Renal cortical epithelial cell (primary cell): ENCODE measurements around the gene SULT1B1. TPM values are rescaled to one million over a fixed set of nuclear protein-coding genes. Genes with fewer than 3 reads are reported as not detected.
"Not testable (repeated sequence)": the region's sequence is repeated elsewhere in the genome, so short reads cannot be mapped to it uniquely, and the experiment has no call there.

Experiments used
- DNase-seq: peaks from one replicate; pipeline ENCODE4 v3.0.0-alpha.2; 2011; ENCODE audit warnings: low read depth
- total RNA-seq: library from RNA; depleted of rRNA; stranded (reverse); fragments of >200 nt; gene quantifications from 2 replicates; pipeline ENCODE4 v1.2.3, GENCODE V29; 2014

The SULT1B1 gene
- total RNA-seq: not detected in 2 replicates

DNA sequence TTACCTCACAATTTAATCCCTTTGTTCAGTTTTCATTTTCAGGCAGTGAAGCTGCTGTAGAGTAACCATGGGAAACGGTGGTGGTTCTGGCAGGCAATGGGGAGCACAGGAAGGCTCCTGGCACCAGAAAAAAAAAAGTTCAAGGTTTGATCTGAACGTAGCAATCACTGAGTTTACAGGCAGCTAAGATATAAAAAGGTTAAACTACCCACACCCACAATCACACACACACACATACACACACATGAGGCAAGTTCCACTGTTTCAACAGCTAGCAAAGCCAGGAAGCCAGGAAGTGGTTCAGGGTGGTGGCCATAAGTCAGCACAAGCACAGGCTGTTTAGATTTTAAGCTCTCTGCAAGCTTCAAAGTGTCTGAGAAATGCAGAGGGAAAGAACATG lies at the start of gene SULT1B1:
Gene SULT1B1, minus strand, starts transcription at position 166 of the 400 bp plus-strand sequence. CDS start 5,403 bp downstream, outside the sequence.
- peak; percentile 54 for DNase-seq

DNA sequence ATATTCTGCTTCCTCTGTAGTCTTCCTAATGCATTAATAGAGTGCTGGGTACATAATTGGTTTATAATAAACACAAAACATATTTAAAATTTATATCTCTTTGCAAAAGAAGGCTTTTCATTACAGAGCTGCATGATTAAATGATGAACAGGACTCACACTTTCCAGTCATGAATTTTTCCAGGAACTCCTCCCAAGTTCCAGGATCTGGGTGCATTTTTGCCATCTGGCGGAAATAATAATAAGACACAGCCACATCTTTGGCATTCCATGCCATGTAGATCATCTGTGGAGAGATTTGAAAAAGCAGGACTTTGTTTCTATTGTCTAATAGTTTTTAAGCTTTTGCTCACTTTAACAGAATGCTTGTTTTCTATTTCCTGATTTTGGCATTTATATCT lies 40.2 kb upstream of the SULT1B1 start:
- DNase-seq: no peak

DNA sequence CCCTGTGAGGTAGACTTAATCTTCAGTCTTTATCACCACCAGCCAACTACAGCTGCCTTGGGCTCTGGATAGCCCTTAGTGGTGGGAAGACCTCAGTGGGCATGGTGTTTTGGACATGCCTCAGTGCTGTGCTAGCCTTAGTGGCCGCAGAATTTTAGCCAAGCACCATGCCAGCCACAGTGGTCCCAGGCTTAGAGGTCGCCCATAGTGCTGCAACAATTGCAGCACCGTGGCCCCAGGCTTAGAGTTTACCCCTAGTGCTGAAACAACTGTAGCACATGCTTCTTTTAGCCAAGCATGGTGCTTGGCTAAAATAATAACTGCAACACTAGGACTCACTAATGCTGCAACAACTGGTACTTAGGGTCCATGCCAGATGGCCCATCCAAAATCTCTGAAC lies 38.9 kb upstream of the SULT1B1 start:
- DNase-seq: no peak

DNA sequence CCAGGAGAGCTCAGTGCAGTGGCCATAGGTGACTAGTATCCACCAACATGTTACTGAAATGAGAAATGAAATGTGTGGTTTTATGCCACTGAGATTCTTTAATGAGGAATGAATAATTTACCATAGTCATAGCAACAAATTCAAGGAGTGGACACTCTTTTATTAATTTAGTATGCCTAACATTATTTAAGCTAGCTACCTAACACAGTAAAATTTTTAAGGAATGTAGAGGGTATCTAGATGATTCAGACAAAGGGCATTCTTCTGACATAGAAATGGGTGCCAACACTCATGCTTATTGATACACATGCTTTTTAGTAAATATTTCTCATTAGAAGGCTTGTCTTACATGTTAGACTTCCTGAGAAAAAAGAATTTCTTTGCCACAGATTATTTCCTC lies 33.3 kb upstream of the SULT1B1 start:
- DNase-seq: no peak

DNA sequence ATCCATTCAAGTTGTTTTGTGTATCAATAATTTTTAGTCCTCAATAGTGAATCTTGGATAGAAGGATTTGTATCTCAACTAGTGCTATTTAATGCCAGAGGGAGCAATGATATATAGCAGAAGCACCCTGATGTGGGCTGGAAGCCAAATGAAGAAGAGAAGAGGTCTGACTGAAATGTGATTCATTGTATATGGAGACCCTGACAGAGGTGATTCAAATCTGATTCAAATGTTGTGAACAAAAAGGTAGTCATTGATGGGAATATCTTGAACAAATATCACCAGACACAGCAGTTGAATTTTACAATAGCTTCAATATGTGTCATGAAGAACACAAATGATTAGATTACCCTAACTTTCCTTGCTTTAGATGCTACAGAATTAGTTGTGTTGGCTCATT lies 27.5 kb upstream of the SULT1B1 start:
- DNase-seq: no peak

DNA sequence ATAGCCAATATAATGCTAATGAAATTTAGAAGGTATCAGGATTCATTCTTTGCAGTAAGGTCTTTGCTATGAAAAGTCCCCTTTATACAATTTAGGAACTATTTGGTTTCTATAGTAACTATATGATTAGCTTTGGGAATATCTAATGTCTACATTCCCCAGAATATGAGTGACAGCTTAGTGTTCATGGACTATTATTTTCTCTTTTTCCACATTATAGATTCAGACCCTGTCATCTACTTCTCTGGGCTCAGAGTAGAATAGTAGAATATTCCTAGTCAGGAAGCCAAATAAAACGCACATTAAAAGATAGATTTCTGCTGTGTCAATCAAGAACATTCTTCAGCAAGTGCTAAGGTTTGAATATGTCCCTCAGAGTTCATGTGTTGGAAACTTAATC lies 26.1 kb upstream of the SULT1B1 start:
- DNase-seq: no peak

DNA sequence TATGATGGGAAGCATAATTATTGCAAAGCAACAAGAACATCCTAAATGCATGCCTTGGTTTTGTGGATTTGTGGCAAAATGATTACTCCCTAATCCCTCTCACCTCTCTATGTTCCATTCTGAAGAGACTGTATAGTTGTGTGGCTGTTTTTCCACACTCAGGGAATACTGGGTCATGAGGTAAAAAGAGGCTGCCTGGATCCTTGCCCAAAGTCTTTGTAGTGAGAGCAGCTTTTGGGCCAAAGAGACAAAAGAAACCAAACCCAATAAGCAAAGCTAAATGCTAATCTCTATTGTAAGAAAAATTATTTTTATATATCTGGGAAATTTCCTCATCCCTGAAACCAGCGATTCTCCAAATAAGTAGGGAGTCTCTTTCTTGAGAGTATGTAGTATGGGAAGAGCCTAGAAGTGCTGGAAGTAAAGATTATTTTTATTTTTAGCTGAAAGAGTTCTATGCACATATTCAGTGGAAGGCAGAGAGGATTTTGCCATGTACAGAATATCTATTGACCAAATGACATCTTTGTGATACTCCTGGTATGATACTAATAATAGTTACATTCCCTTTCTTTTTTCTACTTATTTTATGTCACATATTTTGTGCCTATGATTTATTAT lies 24.9 kb upstream of the SULT1B1 start:
- no peak for DNase-seq

DNA sequence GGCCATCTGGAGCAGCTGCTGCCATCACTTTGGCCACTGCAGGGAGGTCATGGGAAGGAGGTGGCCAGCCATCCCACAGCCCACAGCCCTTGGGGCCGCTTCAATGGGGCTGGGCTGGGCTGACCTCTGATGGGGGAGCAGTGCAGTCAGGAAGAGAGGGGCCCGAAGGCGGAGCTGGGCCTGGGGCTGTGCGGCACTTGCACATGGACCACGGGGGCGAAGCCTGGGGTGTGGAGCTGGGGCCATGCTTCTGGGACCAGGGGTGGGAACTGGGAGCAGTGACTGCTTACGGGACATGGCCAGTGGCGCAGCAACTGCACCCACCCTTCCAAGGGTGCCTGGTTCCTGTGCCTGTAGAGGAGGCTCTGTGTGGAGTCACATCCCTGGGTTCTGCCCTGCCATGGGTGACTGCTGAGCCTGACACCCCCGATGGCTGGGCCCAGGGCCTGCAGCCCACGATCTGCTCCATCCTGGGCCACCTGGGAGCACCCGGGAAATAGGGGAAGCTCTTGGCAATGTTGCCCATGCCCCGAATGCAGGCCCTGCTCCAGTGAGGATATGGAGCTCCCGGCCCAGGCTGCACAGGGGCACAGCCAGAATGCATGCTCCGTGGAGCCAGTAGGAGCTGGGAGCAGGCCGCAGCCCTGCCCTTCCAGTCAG lies 22.4 kb upstream of the SULT1B1 start:
- DNase-seq: no peak

DNA sequence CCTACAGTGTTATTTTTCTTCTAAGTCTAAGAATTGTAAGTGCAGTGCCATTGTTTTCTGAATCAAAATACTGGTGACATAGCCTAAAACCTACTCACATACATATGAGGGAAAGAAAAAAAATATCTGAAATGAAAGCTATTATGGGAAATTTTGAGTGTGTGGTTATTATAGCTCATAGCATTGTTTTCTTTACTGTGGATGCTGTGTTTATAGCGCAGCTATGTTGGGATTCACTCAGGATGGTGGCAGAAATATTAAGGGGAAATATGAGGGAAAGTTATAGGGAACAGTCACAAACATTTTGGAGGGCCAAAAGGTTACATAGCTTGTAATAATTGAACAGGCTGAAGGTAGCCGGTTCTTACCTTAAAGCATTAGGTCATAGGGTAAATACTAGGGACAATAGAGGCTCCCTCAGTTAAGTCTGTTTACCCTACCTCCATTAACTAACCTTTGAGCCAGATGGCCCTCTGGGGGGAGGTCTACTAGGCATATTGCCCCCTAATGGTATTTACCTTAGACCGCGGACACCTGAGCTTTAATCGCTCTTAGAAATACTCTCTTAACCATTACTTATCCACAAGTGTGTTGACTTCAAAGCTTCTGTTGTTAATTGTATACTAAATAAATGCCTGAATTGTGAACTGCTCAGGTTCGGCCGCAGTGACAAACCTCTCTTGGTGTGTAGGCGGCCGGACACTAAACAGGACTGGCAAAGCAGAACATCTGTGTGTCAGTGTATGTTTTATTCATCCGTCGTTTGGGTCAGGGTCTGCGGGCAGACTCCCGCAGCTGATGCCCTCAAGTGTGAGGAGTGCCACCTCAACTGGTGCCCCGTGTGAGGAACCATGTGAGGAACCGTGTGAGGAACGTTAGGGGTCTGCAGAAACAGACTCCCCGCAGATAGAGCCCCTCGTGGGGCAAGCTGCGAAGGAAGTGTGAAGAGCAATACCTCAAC lies 21.3 kb upstream of the SULT1B1 start:
- no peak for DNase-seq

DNA sequence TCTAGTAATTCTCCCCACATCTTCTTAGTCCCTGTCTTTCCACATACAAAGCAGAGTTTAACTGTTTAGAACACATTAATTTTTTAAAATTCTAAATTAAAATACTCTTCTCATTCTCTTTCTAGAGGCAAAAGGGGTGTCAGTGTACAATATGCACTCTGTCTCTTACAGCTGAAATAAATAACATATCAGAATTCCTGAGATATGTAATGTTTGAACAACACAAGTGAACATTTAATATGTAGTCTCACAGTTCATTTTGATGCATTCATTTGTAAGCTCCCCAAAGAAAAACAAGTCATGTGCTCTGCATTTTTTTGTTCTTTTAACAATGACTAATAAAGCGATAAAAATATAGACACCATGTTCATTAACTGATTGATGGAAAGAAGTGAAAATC lies 19.7 kb upstream of the SULT1B1 start:
- no peak for DNase-seq

DNA sequence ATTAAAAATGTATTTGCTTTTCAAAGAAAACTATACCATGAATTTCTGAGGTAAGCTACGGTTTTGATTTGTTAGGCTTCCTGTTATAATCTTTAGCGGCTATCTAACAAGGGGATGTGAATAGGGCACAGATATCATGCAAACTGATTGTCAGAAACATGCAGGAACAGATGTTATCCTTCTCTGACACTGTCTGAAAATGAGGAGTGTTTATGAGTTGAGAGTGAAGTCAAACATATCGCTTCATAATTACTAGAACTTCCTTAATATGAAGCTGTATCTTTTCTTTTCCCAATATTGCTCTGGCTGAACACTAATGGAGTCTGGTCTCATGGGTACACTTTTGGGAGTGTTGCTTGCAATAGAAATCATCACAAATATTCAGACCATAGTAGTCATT lies 16.3 kb upstream of the SULT1B1 start:
- no peak for DNase-seq

DNA sequence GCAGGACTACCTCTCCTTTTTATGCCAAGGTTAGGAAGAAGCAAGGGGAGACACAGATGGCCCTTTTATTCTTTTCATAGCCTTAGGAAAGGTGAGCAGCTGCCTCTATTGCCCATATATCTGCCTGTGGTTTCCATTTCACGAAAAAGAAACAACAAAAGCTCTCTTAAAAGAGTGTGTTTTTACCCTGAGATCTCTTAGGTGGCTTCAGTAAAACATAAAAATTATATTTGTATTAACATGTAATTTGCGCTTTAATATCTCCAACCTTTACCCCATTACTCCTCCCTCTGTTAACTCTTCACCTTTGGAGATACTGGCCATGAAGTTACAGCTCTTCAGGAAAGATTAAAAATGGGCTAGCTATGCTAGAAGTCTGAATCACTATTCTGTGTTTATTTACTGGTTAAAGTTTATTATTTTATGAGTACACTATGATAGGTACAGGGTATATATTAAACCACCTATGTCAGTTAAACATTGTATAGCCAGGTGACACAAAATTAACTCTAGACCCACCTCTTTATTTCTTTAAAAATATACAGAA lies 15.0 kb upstream of the SULT1B1 start:
- no peak for DNase-seq

DNA sequence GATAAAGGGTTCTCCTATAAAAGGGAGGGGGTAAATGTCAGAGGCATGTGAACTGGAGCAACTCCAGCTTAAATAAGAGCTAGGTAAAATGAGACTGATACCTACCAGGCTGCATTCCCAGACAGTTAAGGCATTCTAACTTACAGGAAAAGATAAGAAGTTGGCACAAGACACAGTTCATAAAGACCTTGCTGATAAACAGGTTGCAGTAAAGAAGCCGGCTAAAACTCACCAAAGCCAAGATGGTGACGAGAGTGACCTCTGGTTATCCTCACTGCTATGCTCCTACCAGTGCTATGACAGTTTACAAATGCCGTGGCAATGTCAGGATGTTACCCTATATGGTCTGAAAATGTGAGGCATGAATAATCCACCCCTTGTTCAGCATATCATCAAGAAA lies 13.1 kb upstream of the SULT1B1 start:
- no peak for DNase-seq

DNA sequence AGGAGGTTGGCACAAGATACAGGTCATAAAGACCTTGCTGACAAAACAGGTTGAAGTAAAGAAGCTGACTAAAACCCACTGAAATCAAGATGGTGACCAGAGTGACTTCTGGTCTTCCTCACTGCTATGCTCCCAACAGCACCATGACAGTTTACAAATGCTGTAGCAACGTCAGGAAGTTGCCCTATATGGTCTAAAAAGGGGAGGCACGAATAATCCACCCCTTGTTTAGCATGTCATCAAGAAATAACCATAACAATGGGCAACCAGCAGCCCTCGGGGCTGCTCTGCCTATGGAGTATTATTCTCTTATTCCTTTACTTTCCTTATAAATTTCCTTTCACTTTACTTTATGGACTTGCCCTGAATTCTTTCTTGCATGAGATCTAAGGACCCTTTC lies 8.1 kb upstream of the SULT1B1 start:
- not testable (repeated sequence) for DNase-seq

DNA sequence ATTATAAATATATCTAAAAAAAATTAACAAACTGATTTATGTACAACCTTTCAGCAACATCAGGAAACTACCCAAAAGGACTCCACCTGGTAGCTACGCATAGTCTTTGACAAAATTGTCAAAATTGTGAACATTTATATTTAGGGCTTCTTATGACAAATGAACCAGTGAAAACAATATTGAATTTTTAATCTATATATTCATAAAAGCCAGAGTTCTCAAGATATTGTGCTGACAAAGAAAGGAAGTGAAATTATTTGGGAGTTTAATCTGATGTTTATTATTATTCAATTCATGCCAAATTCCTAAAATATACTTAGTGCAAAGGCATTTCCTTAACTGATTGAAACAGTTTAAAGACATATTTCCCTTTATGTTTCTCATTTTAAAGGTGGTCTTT lies 5.3 kb upstream of the SULT1B1 start:
- no peak for DNase-seq

DNA sequence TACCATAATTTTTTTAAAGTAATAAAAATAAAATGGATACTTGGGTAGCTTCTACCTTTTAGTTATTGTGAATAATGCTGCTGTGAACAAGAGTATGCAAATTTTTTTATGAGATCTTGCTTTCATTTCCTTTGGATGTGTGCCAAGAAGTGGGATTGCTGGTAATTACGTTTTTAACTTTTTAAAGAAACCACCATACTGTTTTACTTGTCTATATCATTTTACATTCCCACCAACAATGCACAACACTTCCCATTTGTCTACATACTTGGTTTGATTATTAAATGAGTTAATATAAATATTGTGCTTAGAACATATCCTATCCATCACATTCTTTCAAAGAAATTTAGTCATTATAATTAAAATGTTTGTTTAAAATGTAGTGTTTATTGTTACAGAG lies 3.9 kb upstream of the SULT1B1 start:
- no peak for DNase-seq

DNA sequence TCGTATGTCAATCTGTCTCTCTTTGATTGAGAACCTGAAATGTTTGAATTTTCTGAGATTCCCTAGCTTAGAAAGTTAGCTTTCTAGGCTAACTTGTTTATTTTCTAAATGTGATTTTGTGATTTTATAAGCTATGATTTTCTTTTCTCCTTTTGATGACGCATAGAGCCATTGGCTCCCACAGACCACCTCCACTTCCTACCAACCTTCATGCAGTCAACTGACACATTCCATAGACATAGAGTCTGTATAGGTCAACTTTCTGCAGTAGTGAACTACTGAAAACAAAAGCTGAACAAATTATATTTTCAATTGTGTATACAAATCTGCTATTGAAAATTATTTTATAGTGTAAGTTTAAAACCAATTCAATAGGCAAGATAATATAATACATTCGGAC lies 2.8 kb upstream of the SULT1B1 start:
- DNase-seq: no peak

DNA sequence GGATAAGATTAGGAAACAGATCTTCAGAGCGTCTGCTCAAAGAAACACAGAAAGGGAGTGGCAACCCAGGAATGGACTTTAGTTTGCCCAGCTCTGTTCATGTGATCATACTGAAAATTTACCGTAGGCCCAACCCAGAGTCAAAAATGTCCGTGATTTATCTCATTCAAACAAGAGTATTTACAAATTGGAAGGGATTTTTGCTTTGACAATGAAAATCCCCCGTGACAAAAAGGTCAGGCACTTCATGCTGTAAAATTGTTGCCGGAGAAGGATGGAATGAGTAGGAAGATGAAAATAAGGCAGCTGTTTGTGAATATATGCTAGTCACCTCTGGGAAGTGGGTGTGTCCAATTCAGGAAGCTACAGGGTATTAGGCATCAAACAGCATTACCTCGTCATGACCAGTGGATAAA lies 1.2 kb downstream of the SULT1B1 start:
- no peak for DNase-seq

DNA sequence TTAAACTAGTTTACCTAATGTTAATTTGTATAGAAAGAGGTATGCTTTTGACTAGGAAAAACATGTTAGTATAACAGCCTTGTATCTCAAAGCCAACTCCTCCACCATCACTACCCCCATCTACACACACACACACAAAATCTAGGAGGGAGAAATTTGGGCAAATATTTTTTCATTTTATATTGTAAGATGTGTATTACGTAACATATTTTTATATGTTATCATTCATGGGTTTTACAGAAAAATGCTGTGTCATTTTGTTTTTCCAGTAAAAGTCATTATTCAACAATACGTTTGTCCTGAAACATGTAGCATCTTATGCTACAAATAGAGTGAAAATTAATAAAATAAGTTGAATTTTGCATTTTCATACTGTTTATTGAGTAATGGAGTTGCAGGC lies 3.0 kb downstream of the SULT1B1 start:
- no peak for DNase-seq

DNA sequence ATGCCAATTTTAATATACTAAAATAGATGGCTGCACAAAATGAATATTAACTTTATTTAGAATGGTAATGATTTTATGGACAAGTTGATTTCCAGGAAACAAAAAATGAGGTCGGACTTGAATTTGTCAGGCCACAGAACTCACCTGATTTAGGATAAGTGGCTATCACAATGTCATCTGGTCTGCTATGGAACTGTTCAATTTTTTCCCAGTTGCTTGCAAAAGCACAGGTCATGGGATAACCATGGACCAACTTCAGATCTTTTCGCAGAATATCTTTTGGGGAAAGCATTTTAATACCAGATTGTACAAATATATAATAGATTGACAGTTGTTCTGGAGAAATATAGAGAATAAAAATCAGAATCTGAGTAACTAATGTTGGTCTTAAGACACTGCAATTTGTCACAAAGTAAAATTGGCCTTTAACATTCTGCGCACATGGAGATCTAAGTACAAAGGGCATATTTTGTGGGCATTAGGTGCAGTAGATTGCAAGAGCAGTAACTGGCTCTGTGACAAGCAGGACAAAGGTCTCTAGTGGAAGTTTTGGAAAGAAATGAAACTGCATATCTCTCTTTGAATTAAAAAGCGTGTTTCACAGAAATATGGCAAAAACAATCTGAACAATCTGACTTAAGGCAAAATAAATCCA lies 5.4 kb downstream of the SULT1B1 start:
- DNase-seq: no peak

DNA sequence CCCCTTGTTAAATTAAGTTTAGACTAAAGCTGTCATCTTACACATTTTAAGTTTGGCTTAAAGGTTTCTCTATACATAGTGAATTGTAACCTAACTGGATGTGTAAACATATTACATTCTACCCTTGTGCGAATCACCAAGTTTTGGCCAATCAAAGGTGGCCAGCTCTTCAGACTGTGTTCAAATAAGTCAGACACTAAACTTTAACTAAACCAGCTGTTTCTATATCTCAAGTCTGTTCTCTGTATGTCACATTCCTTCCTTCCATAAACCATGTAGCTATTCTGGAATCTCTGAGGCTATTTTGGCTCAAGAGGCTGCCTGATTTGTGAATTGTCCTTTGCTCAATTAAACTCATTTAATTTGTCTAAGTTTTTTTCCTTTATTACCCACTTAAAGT lies 6.7 kb downstream of the SULT1B1 start:
- DNase-seq: no peak

DNA sequence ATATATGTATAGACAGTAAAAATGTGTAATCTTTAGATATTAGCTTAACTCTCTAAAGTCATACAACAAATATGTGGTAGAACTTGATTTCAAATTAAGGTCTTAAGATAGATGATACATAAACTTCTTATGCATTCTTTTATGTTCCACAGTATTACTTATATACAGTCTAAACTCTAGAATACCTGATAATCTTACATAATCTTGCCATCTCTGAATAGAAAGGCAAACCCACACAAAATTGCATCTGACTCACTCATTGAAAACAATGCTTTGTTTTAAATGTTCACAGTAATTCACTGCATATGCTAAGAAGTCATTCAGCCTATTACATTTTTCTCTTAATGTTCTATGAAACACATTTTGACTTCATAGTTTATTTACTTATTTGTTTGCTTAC lies 10.1 kb downstream of the SULT1B1 start:
- DNase-seq: peak; percentile 45
